ENCODE results near the gene RSAD2.

Gene RSAD2

GRCh38 chr2:6915399-6915798, 37.8 kb downstream of the RSAD2 start:
- DNase-seq (ENCODE audit: extremely low read depth, low read depth) = no peak
- TF ChIP-seq, protein P1, sequence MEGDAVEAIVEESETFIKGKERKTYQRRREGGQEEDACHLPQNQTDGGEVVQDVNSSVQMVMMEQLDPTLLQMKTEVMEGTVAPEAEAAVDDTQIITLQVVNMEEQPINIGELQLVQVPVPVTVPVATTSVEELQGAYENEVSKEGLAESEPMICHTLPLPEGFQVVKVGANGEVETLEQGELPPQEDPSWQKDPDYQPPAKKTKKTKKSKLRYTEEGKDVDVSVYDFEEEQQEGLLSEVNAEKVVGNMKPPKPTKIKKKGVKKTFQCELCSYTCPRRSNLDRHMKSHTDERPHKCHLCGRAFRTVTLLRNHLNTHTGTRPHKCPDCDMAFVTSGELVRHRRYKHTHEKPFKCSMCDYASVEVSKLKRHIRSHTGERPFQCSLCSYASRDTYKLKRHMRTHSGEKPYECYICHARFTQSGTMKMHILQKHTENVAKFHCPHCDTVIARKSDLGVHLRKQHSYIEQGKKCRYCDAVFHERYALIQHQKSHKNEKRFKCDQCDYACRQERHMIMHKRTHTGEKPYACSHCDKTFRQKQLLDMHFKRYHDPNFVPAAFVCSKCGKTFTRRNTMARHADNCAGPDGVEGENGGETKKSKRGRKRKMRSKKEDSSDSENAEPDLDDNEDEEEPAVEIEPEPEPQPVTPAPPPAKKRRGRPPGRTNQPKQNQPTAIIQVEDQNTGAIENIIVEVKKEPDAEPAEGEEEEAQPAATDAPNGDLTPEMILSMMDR (IDR thresholded peaks at IDR 0.05; ENCODE audit: low read depth, low read length) = no peak

GRCh38 chr2:6916224-6916623, 38.6 kb downstream of the RSAD2 start:
- DNase-seq (ENCODE audit: extremely low read depth, low read depth) = no peak
- TF ChIP-seq, protein P1 (IDR thresholded peaks at IDR 0.05; ENCODE audit: low read depth, low read length) = no peak

GRCh38 chr2:6916736-6917070, 39.1 kb downstream of the RSAD2 start:
- DNase-seq (ENCODE audit: extremely low read depth, low read depth) = no peak
- TF ChIP-seq, protein P1 (IDR thresholded peaks at IDR 0.05; ENCODE audit: low read depth, low read length) = no peak

DNA sequence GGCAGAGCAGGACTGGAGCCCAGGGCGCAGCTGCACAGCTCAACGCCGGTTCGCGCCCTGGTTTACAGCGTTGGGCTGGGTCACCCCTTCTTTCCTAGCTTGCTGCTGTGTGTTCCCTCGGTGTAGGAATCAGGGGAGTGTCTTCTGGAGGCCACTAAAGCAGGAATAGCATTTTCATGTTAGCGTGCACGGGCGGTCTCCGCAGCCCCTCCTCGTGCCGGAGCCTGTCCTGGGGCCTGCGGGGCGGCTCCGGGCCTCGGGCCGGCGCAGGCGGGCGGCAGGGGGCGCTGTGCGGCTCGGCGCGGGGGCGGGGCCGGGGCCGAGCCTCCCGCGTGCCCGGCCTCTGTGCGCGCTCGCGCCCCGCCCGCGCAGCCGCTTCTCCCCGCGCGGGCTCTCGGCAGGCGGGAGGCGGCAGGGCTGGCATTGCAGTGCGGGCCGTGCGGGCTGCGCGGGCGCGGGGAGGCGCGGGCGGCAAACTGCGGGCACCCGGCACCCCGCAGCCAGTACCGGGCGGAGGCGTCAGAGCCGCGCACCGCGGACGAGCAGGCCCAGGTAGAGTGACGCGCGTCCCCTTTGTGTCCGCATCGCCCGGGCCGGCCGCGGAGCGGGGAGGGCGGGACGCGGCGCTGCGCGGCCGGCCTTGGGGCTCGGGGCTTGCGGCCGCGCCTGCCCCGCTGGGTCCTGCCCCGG, 39.6 kb downstream of the RSAD2 start, which contains the start of gene RNF144A:
RNF144A (plus strand) TSS at position 342 of the 690 bp plus-strand sequence. CDS start 79,515 bp downstream, outside the sequence.
- TF ChIP-seq, protein P1 (IDR thresholded peaks at IDR 0.05; ENCODE audit: low read depth, low read length) = peak; percentile 5

DNA sequence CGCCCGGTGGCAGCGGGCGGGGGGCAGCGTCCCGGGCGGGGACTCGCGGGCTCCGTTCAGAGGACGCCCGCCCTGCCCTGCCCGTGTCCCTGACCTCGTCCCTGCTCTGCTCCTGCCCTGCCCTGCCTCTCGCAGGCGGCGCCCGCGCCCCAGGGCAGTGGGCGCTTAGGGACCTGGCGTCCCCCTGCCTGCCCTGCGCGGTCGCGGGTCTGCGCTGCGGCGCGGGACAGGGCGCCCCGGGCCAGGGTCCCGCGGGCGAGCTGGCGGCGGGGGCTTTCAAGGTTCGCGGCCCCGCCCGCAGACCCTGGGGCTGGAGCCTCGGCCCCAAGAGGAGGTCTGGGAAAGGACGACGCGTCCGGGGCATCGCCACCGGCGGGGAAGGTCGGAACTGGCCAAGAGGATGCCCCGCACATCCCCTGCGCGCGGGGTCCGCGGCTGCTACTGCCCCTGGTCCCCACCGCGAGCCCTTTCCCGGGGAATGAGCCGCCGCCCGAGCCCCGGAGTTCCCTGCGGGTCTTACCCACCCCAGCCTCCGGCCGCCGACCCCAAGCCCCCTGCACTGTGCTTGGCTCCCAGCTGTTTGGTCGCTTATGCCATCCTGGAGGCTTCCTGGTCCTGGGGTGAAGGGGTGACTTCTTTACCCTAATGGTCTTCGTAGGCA, 40.3 kb downstream of the RSAD2 start:
- no peak for DNase-seq (ENCODE audit: extremely low read depth, low read depth)
- TF ChIP-seq, protein P1 (IDR thresholded peaks at IDR 0.05; ENCODE audit: low read depth, low read length) = no peak

More for the DNA sequence above, 39.6 kb downstream of the RSAD2 start, which contains the start of gene RNF144A:
- no peak for DNase-seq (ENCODE audit: extremely low read depth, low read depth)

GRCh38 chr2:6919901-6920742, 42.5 kb downstream of the RSAD2 start:
- TF ChIP-seq, protein P1 (IDR thresholded peaks at IDR 0.05; ENCODE audit: low read depth, low read length) = no peak
- no peak for DNase-seq (ENCODE audit: extremely low read depth, low read depth)

DNA sequence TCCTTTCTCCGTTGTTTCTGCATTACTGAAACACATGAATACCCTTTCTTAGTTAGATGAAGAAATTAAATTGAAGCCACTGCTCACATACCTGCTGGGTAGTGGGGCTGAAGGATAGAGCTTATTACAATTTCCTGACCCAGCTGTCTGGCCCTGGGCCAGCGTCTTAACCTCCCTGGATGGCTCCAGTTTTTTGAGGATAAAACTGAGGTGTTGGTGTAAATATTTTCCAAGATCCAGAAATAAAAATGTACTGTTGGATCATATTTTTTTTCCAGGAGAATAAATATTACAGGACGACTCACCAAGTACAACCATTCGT, 43.1 kb downstream of the RSAD2 start:
- TF ChIP-seq, protein P1 (IDR thresholded peaks at IDR 0.05; ENCODE audit: low read depth, low read length) = no peak

More for the DNA sequence above, 43.1 kb downstream of the RSAD2 start:
- DNase-seq (ENCODE audit: extremely low read depth, low read depth) = no peak
